NCI-H1694 treated with DMSO at 0.1 percent for 48 hours (cell line): ENCODE data around the gene ZNHIT6.
"Not testable (repeated sequence)": the region's sequence is repeated elsewhere in the genome, so short reads cannot be mapped to it uniquely, and the experiment has no call there.

Experiments
- DNase-seq: peaks from one replicate; lab custom pipeline; 2025; lab: John Stamatoyannopoulos, UW

The ZNHIT6 gene

GRCh38 chr1:85707990-85708828, at the start of gene ZNHIT6:
Gene ZNHIT6 (minus strand): TSS chr1:85708433. CDS start chr1:85708284, 149 bp downstream.
- DNase-seq = peak; percentile 95

GRCh38 chr1:85756864-85757263, 48.6 kb upstream of the ZNHIT6 start:
- DNase-seq = no peak

GRCh38 chr1:85748120-85748519, 39.9 kb upstream of the ZNHIT6 start:
- DNase-seq = no peak

GRCh38 chr1:85746777-85747176, 38.5 kb upstream of the ZNHIT6 start:
- no peak for DNase-seq

GRCh38 chr1:85743814-85744213, 35.6 kb upstream of the ZNHIT6 start:
- no peak for DNase-seq

GRCh38 chr1:85734931-85735330, 26.7 kb upstream of the ZNHIT6 start:
- no peak for DNase-seq

- no peak for DNase-seq
Observed at GRCh38 chr1:85718678-85719340, 10.6 kb upstream of the ZNHIT6 start.

- DNase-seq = not testable (repeated sequence)
Observed at GRCh38 chr1:85714418-85715114, 6.3 kb upstream of the ZNHIT6 start.

- peak; percentile 32 for DNase-seq
Observed at GRCh38 chr1:85708829-85709227, 595 bp upstream of the ZNHIT6 start.

- no peak for DNase-seq
Observed at GRCh38 chr1:85707267-85707989, 805 bp downstream of the ZNHIT6 start.

GRCh38 chr1:85705940-85706339, 2.3 kb downstream of the ZNHIT6 start:
- DNase-seq = no peak

- no peak for DNase-seq
Observed at GRCh38 chr1:85700422-85700821, 7.8 kb downstream of the ZNHIT6 start.

GRCh38 chr1:85697895-85698294, 10.3 kb downstream of the ZNHIT6 start:
- no peak for DNase-seq

- DNase-seq = peak; percentile 36
Observed at GRCh38 chr1:85692730-85693314, 15.4 kb downstream of the ZNHIT6 start.

- DNase-seq = no peak
Observed at GRCh38 chr1:85689775-85690404, 18.3 kb downstream of the ZNHIT6 start.

- no peak for DNase-seq
Observed at GRCh38 chr1:85683292-85684025, 24.8 kb downstream of the ZNHIT6 start.

GRCh38 chr1:85681087-85681486, 27.1 kb downstream of the ZNHIT6 start:
- no peak for DNase-seq

GRCh38 chr1:85678193-85678592, 30.0 kb downstream of the ZNHIT6 start:
- no peak for DNase-seq

GRCh38 chr1:85677656-85678055, 30.6 kb downstream of the ZNHIT6 start:
- no peak for DNase-seq

- DNase-seq = no peak
Observed at GRCh38 chr1:85672031-85672660, 36.1 kb downstream of the ZNHIT6 start.
